HL-60 (cell line): ENCODE results near the gene MAST3.
"Not testable (repeated sequence)": the region's sequence is repeated elsewhere in the genome, so short reads cannot be mapped to it uniquely, and the experiment has no call there.

Experiments used
- DNase-seq, 2 experiments: peaks; one replicate each; pipeline ENCODE4 v3.0.0-alpha.2; 2010 to 2020; ENCODE audit warnings: low read depth in 1 of 2, low spot score in 1 of 2
- H3K27ac ChIP-seq: fragments of 250-450 bp; sonication (Bioruptor Pico); replicated peaks from 2 replicates; pipeline ENCODE4 v1.5.1; 2020; ENCODE audit warnings: mild to moderate bottlenecking, moderate library complexity
- H3K27me3 ChIP-seq: fragments of 250-450 bp; sonication (Bioruptor Pico); 2 replicates; pipeline ENCODE4 v1.5.1; 2021; ENCODE audit warnings: mild to moderate bottlenecking, moderate library complexity; ENCODE audit not compliant: insufficient read depth, poor library complexity, severe bottlenecking
- H3K4me3 ChIP-seq: replicated peaks from 2 replicates; pipeline ENCODE4 v1.5.1; 2011; ENCODE audit warnings: mild to moderate bottlenecking, control low read depth, low read length; ENCODE audit not compliant: insufficient read depth
- GABPA ChIP-seq: IDR thresholded peaks from 2 replicates; pipeline ENCODE4 v1.6.1; 2012; ENCODE audit warnings: low read depth
- POLR2AphosphoS5 ChIP-seq: IDR thresholded peaks from 2 replicates; pipeline ENCODE4 v1.6.1; 2012; ENCODE audit warnings: low read depth
- REST ChIP-seq: IDR thresholded peaks from 2 replicates; pipeline ENCODE4 v1.6.1; 2012; ENCODE audit warnings: low read depth; ENCODE audit not compliant: insufficient replicate concordance
- SPI1 ChIP-seq: IDR thresholded peaks from 2 replicates; pipeline ENCODE4 v1.6.1; 2012; ENCODE audit warnings: low read depth, mild to moderate bottlenecking, borderline replicate concordance
- TF ChIP-seq, protein P1 (sequence below): IDR thresholded peaks from one replicate; pipeline ENCODE4 v1.5.1; 2011; ENCODE audit warnings: low read length, control low read depth, inconsistent platforms; ENCODE audit not compliant: insufficient read depth

MAST3 gene

GRCh38 chr19:18156841-18157464 is 59.4 kb downstream of the MAST3 start:
- no peak for DNase-seq
- no peak overlapping the region for H3K27ac ChIP-seq
- H3K27me3 ChIP-seq: no peaks in the 10 kb centered on the region
- H3K4me3 ChIP-seq: no peak overlapping the region
- TF ChIP-seq GABPA (no peak), POLR2AphosphoS5 (no peak), SPI1 (no peak), REST (no peak)
- TF ChIP-seq, protein P1, sequence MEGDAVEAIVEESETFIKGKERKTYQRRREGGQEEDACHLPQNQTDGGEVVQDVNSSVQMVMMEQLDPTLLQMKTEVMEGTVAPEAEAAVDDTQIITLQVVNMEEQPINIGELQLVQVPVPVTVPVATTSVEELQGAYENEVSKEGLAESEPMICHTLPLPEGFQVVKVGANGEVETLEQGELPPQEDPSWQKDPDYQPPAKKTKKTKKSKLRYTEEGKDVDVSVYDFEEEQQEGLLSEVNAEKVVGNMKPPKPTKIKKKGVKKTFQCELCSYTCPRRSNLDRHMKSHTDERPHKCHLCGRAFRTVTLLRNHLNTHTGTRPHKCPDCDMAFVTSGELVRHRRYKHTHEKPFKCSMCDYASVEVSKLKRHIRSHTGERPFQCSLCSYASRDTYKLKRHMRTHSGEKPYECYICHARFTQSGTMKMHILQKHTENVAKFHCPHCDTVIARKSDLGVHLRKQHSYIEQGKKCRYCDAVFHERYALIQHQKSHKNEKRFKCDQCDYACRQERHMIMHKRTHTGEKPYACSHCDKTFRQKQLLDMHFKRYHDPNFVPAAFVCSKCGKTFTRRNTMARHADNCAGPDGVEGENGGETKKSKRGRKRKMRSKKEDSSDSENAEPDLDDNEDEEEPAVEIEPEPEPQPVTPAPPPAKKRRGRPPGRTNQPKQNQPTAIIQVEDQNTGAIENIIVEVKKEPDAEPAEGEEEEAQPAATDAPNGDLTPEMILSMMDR: no peak

- H3K4me3 ChIP-seq: no peak overlapping the region
- H3K27me3 ChIP-seq: no peaks in the 10 kb centered on the region
- no peak overlapping the region for H3K27ac ChIP-seq
- DNase-seq: no peak
- no peak for TF ChIP-seq SPI1
- TF ChIP-seq GABPA: no peak
- TF ChIP-seq REST: no peak
- TF ChIP-seq, protein P1: no peak
- no peak for TF ChIP-seq POLR2AphosphoS5
These were observed 60.0 kb downstream of the MAST3 start for GRCh38 chr19:18157465-18158063.

DNA sequence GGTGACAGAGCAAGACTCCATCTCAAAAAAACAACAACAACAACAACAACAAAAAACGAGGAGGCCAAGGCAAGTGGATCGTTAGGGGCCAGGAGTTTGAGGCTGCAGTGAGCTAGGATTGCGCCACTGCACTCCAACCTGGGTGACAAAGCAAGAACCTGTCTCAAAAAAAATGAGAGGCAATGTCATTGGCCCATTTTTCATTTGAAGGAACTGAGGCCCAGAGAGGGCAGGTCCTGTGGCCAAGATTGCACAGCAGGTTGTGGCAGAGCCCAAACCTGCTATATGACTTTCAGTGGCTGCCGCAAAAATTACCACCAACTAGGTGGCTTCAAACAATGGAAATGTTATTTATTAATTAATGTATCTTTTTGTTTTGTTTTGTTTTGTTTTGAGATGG is 60.9 kb downstream of the MAST3 start:
- TF ChIP-seq GABPA: no peak
- TF ChIP-seq, protein P1: no peak
- no peak for TF ChIP-seq POLR2AphosphoS5
- no peak for TF ChIP-seq REST
- TF ChIP-seq SPI1: no peak
- Histone ChIP-seq H3K4me3 (no peak overlapping the region), H3K27ac (no peak overlapping the region), H3K27me3 (no peaks in the 10 kb centered on the region)
- no peak for DNase-seq

DNA sequence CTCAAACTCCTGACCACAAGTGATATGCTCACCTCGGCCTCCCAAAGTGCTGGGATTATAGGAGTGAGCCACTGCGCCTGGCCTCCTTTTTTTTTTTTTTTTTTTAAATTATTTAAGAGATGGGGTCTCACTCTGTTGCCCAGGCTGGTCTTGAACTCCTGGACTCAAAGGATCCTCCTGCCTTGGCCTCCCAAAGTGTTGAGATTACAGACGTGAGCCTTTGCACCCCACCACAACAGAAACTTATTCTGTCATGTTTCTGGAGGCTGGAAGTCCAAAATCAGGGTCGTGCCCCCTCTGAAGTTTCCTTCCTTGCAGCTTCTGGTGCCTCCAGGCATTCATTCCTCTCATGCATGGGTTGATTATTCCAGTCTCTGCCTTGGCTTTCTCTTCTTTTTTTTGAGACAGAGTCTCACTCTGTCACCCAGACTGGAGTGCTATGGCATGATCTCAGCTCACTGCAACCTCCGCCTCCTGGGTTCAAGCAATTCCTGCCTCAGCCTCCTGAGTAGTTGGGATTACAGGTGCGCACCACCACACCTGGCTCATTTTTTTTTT is 61.6 kb downstream of the MAST3 start:
- not testable (repeated sequence) for H3K27me3 ChIP-seq

More for the DNA sequence above, 61.6 kb downstream of the MAST3 start:
- H3K27ac ChIP-seq, DNase-seq, H3K4me3 ChIP-seq: not testable (repeated sequence)
